ENCODE results near the gene CDK16. TPM values are rescaled to one million over a fixed set of nuclear protein-coding genes. Genes with fewer than 3 reads are reported as not detected.

CDK16 gene
- polyA plus RNA-seq, 1 of the 3 experiments (the other 2 are of a cell fraction) = 116 TPM

GRCh38 chrX:47184486-47184885 is 34.0 kb upstream of the CDK16 start (continued):
- TF ChIP-seq GABPA (IDR thresholded peaks at IDR 0.05; ENCODE audit: low read depth) = no peak
- no peak for TF ChIP-seq GATA2 (CRISPR knock-in tag; IDR thresholded peaks at IDR 0.05)

DNA sequence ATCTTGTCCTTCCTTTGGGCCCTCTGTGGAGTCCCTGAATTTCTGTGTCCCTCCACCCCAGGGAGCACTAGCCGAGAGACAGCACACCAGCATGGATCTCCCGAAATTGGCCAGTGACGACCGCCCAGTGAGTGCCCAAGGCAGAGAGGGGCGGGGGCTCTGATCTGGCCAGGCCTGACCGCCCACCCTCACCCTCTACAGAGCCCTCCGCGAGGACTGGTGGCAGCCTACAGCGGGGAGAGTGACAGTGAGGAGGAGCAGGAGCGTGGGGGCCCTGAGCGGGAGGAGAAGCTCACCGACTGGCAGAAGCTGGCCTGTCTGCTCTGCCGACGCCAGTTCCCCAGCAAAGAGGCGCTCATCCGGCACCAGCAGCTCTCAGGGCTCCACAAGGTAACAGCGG is 33.2 kb upstream of the CDK16 start:
- 43% methylated on average over 3 of the region's 17 CpGs for WGBS (ENCODE audit: low lambda C conversion rate)

More for the DNA sequence above, 33.2 kb upstream of the CDK16 start:
- H3K36me3 ChIP-seq (replicated peaks in 1 of 2; ENCODE audit: control insufficient read depth in 1 of 2, insufficient read depth in 2 of 2, low read length in 1 of 2) = peaks cover 0 to 18% of the 10 kb centered on the region in 2 experiments
- ChIA-PET CTCF (interaction anchor here (1.3 kb wide), 1 partner anchor 338 kb away, joined by 3 read pairs; no protein-coding TSS in a partner anchor), POLR2A (no interaction called here)
- no peaks in the 10 kb centered on the region for H3K79me2 ChIP-seq (ENCODE audit: insufficient read depth)
- no peaks in the 10 kb centered on the region; a peak in 1 of 4 replicates for H3K4me1 ChIP-seq (ENCODE audit: control insufficient read depth in 1 of 2, insufficient read depth in 2 of 2, low read depth in 1 of 2, low read length in 1 of 2)
- no peaks in the 10 kb centered on the region for H3F3A ChIP-seq (replicated peaks; ENCODE audit: insufficient read depth)
- no peak overlapping the region for H3K27ac ChIP-seq (ENCODE audit: low read depth in 2 of 2, low read length in 1 of 2)
- no peaks in the 10 kb centered on the region for H4K20me1 ChIP-seq (ENCODE audit: insufficient read depth)
- H2AFZ ChIP-seq (ENCODE audit: low read depth) = no peak overlapping the region
- no peaks in the 10 kb centered on the region for H3K9me2 ChIP-seq
- H3K27me3 ChIP-seq (ENCODE audit: insufficient read depth) = peaks cover 30% of the 10 kb centered on the region; the same call in 1 of the 2 replicates
- TF ChIP-seq MEF2A (IDR thresholded peaks at IDR 0.05; ENCODE audit: borderline replicate concordance, low read depth) (no peak), GATA2 (CRISPR knock-in tag; IDR thresholded peaks at IDR 0.05) (no peak), TCF12 (IDR thresholded peaks at IDR 0.05) (no peak), USF1 (IDR thresholded peaks at IDR 0.05; ENCODE audit: borderline replicate concordance, low read depth) (no peak), GABPA (IDR thresholded peaks at IDR 0.05; ENCODE audit: low read depth) (no peak), JUND (IDR thresholded peaks at IDR 0.05) (no peak), SMC3 (IDR thresholded peaks at IDR 0.05; ENCODE audit: low read depth, low read length) (no peak), RAD21 (IDR thresholded peaks at IDR 0.05; ENCODE audit: low read length) (no peak), ZBTB33 (IDR thresholded peaks at IDR 0.05; ENCODE audit: borderline replicate concordance, low read depth) (no peak), USF2 (IDR thresholded peaks at IDR 0.05; ENCODE audit: borderline replicate concordance, low read depth, low read length) (no peak), TEAD4 (IDR thresholded peaks at IDR 0.05; ENCODE audit: borderline replicate concordance, insufficient read depth) (no peak)
- no peak for DNase-seq
- no peak overlapping the region for H3K9ac ChIP-seq
- H3K4me2 ChIP-seq = no peak overlapping the region
- H3K9me3 ChIP-seq = no peaks in the 10 kb centered on the region
- no peak overlapping the region for H3K4me3 ChIP-seq (ENCODE audit: low read depth in 2 of 2, low read length in 1 of 2)

Data from SK-N-SH (cell line).